GM19455 (cell line): ENCODE results near the gene NT5C.

Experiments used
- ATAC-seq: cut with Tn5 transposase; IDR thresholded peaks from one replicate; pipeline ENCODE4 v1.9.1; 2021; ENCODE audit not compliant: unreplicated experiment

NT5C gene

DNA sequence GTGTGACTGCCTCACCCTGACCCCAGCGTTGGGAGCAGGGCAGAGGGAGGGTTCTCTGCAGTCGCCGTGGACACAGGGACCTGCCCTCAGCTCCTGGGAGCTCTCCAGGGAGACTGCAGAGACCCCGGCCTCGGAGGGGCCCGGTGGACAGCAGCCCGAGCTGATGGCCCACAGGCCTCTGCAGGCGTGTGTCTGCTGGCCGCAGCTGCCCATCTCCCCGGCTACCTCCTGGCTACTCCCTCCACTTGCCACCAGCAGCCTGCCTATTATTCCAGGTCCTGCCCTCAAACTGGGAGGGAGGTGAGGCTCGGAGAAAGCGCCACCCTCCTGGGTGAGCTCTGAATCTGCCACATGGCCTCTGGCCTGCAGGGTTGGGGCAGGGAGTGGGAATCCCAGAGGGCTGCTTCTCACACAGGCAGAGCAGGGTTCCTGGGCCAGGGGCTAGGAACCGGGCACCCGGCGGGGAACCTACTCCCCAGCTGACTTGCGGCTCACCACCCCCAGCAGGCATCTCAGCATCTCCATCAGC is 36.6 kb downstream of the NT5C start:
- ATAC-seq, result no peak

DNA sequence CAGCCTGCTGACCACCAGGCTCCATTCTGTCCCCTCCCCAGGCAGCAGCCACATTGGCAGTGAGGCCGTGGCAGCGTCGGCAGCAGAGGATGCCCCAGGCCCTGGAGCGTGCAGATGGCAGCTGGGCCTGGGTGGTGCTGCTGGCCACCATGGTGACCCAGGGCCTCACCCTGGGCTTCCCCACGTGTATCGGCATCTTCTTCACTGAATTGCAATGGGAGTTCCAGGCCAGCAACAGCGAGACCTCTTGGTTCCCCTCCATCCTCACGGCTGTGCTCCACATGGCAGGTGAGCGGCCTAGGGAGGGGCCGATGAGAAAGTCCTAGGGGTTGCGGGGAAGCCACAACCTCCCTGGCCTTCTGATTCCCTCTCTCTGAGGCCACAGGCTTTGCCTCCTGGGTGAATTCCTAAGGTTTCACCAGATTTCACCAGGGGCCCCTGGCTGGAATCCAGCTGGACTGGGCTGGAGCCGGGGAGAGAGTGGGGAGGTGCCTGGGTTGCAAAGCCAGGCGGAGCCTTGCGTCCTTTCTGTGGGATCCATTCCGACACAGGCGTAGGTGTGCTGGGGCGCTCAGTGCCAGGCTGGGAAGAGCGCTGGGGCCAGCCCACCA is 37.9 kb downstream of the NT5C start:
- no peak for ATAC-seq

DNA sequence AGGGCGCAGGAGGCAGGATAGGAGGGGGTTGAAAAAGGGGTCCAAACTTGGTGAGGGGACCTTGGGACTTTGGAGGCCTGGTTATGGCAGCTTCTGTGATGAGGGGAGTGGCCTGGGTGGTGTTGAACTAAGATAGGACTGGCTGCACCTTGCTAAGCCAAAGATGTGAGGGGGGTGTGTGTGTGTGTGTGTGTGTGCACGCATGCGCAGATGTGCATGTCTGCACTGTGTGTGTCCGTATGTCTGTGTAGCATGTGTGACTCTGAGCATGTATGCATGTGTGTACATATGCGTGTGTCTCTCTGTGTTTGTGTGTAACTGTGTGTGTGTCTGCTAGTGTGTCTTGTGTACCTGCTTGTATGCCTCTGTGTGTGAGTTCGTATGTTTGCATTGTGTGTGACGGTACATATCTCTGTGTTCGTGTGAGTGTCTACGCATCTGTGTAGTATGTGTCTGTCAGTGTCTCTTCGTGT is 39.7 kb downstream of the NT5C start:
- no peak for ATAC-seq

DNA sequence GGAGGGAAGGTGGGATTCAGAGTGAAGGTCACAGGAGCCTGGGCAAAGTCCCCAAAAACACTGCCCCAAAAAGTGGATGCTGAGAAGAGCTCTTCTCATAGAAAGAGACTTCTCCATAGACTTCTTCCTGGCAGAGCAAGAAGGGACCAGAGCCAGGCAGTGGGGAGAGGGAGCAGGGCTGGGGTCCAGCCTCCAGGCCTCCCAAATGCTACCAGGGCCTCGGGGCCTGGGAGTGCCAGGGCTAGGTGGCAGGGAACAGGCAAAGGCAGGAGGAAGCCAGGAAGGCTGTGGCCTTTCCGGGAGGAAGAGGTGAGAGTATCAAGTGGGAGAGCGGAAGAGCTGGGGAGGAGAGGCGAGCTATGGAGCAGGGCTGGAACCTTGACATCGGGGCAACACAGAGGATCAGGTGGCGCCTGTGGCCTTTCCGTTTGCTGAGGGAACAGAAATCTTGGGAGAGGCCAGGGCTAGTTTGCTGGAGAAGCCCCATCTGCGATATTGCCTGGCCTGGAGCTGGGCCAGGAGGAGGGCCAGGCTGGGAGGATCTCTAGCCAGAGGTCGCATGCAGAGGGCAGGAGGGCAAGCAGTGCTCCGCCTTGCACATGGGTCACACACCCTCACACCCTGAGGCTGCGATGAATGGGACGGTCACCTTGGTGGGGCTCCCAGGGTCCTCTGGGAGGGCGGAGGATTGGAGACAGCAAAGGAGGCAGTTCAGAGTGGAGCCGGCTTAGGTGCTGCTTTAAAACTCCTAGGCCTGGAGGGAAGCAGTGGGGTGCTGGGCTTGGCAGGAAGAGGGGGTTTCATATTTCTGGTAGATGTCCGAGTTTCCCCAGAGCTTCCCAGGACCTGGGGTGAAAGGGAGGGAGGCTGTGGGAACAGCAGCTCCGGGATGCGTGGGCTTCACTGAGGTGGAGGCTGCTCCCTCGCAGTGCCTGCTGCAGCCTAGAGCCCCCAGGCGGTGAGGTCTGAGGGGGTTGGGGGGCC is 40.4 kb downstream of the NT5C start:
- ATAC-seq, result no peak

DNA sequence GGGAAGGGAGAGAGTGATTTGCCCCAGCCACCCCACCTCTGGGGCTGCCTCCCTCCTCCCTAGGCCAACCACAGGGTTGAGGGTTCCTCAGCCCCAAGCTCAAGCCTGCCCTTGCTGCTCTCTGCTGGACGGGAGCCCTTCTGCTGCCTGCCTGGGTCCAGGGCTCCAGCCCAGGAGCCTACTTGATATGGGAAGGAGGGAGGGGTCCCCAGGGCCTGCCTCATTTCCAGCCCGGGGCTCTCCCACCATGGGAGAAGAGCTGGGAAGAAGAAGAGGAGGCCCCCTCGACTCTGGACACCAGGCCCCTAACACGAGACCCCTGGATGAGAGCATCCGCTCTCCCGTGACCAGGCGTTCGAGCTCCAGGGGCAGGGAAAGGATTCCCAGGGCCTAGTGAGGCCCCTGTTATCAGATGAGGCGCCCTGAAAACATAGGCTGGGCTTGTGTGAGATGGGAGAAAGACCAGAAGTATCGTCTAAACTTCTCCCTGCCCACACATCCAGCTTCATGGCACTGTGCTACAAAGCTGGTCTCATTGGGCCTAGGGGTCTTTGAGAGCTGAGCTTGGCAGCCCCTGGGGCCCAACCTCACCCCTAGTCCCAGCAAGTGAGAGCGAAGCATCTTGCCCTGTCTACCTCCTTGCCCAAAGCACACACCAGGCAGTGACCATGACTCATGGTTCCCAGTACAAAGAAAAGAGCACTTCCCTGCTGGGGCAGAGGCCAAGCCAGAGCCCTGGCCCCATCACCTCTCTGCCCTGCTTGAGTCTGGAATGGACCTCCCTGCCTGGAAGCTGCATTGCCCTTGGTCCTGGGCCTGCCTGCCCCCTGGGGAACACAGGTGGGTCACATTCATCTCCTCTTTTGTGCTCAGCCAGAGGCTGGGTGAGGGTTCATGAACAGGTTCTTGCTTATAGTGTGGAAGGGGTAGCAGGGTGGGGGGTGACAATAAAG is 42.8 kb downstream of the NT5C start:
- ATAC-seq, result no peak

DNA sequence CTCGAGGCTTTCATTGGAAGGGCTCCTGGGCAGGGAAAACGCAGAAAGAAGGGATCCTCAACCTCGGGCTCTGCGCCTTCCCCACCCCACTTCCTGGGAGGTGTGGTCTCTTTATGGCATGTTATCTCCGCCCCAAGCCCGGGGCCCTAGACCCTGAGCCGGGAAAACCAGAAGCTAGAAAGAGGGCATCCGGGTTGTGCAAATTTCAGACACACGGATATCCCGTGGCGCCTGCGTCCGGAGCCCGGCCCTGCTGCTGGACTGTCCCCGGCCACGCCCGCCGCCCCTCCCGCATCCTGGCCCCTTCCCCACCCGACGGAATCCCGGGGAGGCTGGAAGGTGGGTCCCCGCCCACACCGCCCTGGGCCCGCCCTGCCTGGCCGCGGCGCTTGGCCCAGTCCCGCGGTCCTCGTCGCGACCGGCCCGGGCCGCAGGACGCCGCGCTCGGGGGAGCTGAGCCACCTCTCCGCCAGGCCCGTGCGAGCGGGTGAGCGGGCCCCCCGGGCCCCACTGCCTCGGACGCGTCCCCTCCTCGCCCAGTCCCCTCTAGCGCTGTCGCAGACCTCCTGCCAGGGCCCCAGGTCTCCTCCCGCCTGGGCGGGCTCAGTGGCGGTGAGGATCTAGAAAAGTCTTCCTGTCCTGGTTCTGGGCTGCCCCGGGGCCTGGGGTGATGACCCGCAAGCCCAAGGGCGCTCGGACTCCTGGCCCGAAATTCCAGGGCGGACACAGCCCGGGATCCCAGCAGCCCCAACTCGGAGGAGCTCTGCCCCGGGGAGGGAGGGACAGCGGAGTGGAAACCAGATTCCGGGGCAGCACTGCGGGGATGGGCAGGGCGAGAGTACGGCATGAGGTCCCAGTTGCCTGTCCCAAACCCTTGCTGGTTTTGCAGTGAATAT is 43.7 kb downstream of the NT5C start, which contains the start of gene SLC16A5:
Gene SLC16A5 (plus strand): TSS at position 397 of the 896 bp plus-strand sequence. CDS start 5,683 bp downstream, outside the sequence.
- no peak for ATAC-seq

DNA sequence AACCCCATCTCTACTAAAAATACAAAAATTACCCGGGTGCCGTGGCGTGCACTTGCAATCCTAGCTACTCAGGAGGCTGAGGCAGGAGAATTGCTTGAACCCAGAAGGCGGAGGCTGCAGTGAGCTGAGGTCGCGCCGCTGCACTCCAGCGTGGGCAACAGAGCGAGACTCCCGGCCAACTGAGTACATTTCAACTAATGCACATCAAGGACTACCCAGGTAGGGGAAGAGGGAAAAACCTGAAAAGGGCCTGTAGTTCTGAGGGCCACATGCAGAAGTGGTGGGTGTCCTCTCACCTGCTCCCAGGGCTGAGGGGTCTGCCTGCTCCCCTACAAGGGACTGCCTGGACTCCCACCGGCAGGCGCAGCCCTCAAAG is 44.4 kb downstream of the NT5C start:
- no peak for ATAC-seq

DNA sequence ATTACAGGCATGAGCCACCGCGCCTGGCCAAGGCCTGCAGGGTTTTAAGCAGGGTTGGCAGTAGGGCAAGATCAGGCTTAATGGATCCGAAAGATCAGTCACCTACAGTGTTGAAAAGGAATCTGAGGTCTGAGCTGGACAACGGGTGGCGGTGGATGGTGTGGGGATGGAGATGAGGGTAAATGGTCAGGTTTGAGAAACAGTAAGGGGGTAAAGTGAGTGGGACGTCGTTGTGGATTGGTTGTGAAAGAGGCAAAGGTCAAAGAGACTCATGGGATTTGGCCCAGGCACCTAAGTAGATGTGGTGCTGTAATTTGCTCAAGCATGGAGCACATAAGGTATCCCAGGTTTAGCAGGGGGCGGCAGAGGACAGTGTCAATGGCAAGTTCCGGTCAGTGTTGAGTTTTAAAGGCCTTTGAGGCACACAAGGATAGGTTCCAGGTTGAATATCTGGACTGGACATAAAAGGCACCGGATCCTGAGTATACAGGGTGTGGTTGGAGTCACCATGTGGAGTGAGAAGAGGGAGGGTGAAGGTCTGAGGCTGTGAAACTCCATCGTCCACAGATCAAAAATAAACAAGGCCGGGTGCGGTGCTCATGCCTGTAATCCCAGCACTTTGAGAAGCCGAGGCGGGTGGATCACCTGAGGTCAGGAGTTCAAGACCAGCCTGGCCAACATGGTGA is 44.9 kb downstream of the NT5C start:
- no peak for ATAC-seq

DNA sequence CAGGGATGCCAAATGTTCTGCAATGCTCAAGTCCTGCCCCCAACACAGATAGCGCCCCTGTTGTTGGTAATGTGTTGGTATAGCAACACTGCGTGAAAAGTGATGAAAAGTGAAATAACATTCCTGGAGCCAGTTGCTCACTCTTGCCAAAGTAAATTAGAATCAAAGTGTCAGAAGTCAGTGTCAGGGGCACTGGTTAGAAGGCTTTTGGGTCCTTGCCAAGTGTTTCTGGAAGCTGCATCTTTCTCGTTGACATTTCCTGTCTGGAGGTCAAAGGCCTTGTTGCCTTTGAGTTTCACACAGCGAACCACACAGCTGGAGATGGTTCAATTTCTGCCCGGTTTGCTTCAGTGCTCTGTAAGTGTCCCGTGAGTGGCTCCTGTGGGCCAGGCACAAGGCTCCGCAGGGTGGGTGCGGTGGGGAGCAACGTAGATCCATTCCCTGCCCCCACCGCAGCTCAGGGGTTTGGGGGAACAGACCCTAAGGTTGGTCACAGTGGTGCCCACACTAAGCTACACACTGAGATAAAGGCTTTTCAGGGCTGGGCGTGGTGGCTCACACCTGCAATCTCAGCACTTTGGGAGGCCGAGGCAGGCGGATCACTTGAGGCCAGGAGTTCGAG is 47.4 kb downstream of the NT5C start:
- no peak for ATAC-seq

DNA sequence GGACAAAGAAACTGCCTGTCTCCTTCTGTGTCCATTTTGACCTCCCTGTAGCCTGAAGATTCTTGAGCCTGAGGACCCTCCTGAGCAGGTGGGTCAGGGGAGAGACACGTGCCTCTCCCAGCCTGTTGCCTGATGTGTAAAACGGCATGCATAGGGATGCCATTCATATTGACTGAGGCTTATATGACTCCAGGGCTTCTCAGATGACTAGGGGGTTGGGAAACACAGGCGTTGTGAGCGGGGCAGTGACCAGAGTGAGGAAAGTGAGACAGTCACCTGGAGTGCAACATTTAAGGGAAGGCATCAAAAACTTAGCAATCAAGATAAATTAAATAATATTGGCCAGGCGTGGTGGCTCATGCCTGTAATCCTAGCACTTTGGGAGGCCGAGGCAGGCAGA is 48.9 kb downstream of the NT5C start:
- no peak for ATAC-seq

DNA sequence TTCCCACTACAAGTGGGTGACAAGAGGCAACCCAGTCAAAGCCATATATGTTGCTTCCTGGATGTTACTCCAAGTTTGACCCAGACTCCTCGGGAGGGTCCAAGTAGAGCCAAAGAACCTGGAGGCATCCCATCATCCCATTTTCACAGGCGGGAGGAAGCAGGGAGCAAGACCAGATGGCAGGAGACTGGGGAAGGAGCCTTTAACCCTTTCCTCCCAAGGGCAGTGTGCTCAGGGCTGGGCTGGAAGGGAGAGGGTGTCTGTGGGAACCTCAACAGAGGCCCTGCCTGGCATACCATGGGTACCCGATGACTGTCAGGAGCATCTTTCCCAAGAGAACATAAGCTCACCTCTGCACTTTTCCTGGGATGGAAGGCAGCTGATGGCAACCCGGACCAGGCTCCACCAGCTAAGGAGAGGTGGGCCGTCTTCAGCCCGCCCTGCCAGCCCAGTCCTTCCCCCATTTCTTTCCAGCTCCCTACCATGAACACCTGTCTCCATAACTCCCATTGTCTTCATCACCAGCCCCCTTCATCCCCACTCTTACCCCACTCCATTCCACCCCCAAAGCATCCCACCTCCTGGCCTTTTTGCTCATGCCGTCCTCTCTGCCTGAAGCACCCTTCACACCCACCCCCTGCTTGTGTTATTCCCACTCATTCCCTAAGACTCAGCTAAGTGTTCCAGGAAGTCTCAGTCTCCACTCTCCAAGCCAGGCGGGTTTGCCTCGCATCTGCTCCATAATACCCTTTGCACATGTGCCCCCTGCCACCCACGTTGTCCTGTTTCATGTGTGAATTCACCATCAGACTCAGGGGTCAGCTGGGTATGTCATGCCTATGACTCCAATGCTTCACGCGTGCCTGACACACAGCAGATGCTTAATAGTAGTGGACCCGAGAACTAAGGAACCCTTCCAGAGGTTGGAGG is 49.7 kb downstream of the NT5C start:
- no peak for ATAC-seq
